Fibroblast of lung (primary cell): Measurements from ENCODE around the gene GNLY.

Experiments
- EZH2 ChIP-seq: IDR thresholded peaks from 2 replicates; pipeline ENCODE4 v1.5.1; 2012; ENCODE audit warnings: low read length, control low read depth, mild to moderate bottlenecking; ENCODE audit errors: missing control alignments
- TF ChIP-seq, protein P1 (sequence below), 2 donors: IDR thresholded peaks in 1 of 2; conservative IDR thresholded peaks in 1 of 2; 1 replicate in 1 of 2; 2 replicates in 1 of 2; pipeline ENCODE4 v1.5.1; 2011 to 2012; ENCODE audit warnings: low read length in 2 of 2, control low read depth in 1 of 2, inconsistent platforms in 1 of 2, low read depth in 1 of 2, mild to moderate bottlenecking in 1 of 2

GRCh38 chr2:85734015-85734414 lies 39.9 kb downstream of the GNLY start:
- TF ChIP-seq, protein P1, sequence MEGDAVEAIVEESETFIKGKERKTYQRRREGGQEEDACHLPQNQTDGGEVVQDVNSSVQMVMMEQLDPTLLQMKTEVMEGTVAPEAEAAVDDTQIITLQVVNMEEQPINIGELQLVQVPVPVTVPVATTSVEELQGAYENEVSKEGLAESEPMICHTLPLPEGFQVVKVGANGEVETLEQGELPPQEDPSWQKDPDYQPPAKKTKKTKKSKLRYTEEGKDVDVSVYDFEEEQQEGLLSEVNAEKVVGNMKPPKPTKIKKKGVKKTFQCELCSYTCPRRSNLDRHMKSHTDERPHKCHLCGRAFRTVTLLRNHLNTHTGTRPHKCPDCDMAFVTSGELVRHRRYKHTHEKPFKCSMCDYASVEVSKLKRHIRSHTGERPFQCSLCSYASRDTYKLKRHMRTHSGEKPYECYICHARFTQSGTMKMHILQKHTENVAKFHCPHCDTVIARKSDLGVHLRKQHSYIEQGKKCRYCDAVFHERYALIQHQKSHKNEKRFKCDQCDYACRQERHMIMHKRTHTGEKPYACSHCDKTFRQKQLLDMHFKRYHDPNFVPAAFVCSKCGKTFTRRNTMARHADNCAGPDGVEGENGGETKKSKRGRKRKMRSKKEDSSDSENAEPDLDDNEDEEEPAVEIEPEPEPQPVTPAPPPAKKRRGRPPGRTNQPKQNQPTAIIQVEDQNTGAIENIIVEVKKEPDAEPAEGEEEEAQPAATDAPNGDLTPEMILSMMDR (conservative IDR thresholded peaks at IDR 0.05 in 1 of 2, IDR thresholded peaks at IDR 0.05 in 1 of 2; ENCODE audit: low read depth in 1 of 2, low read length in 2 of 2): no peak
- no peak for TF ChIP-seq EZH2
